Measurements from ENCODE around the gene DTWD2.

Gene DTWD2

DNA sequence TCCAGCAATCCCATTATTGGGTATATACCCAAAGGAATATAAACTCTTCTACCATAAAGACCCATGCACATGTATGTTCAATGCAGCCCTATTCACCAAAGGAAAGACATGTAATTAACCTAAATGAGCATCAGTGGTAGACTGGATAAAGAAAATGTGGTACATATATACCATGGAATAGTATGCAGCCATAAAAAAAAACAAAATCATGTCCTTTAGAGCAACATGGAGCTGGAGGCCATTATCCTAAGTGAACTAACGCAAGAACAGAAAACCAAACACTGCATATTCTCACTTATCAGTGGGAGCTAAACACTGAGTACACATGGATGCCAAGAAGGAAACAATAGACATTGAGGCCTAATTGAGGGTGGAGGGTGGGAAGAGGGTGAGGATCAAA is 27.8 kb downstream of the DTWD2 start:
- Histone ChIP-seq H3K18ac (ENCODE audit: low read length) (no peak overlapping the region), H3K36me3 (replicated peaks in 1 of 2; ENCODE audit: control insufficient read depth in 2 of 2, insufficient read depth in 2 of 2, low read length in 2 of 2) (no peaks in the 10 kb centered on the region), H3K9me3 (replicated peaks in 1 of 2; ENCODE audit: control insufficient read depth in 2 of 2, insufficient read depth in 1 of 2, low read depth in 1 of 2, low read length in 2 of 2) (no peaks in the 10 kb centered on the region), H2AFZ (ENCODE audit: low read length) (no peak overlapping the region), H3K4me2 (ENCODE audit: insufficient read depth, low read length, poor library complexity, severe bottlenecking) (no peak overlapping the region), H3K9ac (ENCODE audit: low read depth, low read length, poor library complexity) (no peak overlapping the region), H3K4me1 (ENCODE audit: control insufficient read depth in 2 of 2, insufficient read depth in 1 of 2, low read depth in 1 of 2, low read length in 2 of 2) (no peaks in the 10 kb centered on the region), H2BK120ac (ENCODE audit: low read depth, low read length) (no peak overlapping the region), H3K27me3 (ENCODE audit: control insufficient read depth in 3 of 3, insufficient read depth in 3 of 3, low read depth in 1 of 3, low read length in 3 of 3) (no peaks in the 10 kb centered on the region), H3K27ac (replicated peaks; ENCODE audit: low read length) (no peak overlapping the region), H2AK5ac (ENCODE audit: low read depth, low read length) (no peak overlapping the region), H2BK15ac (ENCODE audit: low read length) (no peak overlapping the region), H3K4ac (ENCODE audit: low read length) (no peak overlapping the region), H3K23ac (ENCODE audit: low read depth, low read length, poor library complexity) (no peak overlapping the region), H3K4me3 (ENCODE audit: low read length in 2 of 2) (no peak overlapping the region), H2BK5ac (ENCODE audit: low read length) (no peak overlapping the region), H4K8ac (ENCODE audit: low read depth, low read length) (no peak overlapping the region), H3K79me1 (ENCODE audit: low read depth, low read length) (no peaks in the 10 kb centered on the region), H4K91ac (ENCODE audit: low read depth, low read length, poor library complexity) (no peak overlapping the region), H2BK12ac (ENCODE audit: low read length) (no peak overlapping the region), H3K14ac (ENCODE audit: low read length) (no peak overlapping the region)
- no peak for DNase-seq (ENCODE audit: low spot score)
- WGBS, 2 donors (ENCODE audit: extremely low coverage in 2 of 2, insufficient read length in 2 of 2, insufficient replicate concordance in 1 of 2): no CpG with 5 or more reads among the region's 1 CpG

DNA sequence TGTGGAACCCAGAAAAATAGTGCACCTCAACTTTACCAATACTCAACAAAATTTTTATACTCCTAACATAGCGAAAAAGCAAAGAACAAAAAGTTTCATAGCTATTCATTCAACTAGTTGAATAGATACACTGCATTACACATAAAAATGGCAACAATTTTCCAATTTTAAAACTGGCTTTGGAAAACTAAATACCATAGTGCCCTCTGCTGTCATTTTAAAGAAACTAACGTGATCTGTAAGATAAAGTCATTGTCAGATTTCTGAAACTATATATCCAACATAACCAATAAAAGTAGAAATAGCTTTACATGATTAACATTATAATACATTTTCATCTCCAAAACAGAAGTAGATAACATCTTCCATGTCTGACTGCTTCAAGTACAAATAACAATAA is 31.6 kb downstream of the DTWD2 start:
- H2AK5ac ChIP-seq (ENCODE audit: low read depth, low read length): no peak overlapping the region
- no CpG with 5 or more reads among the region's 2 CpGs for WGBS, 2 donors (ENCODE audit: extremely low coverage in 2 of 2, insufficient read length in 2 of 2, insufficient replicate concordance in 1 of 2)
- H3K23ac ChIP-seq (ENCODE audit: low read depth, low read length, poor library complexity): no peak overlapping the region
- H3K9ac ChIP-seq (ENCODE audit: low read depth, low read length, poor library complexity): no peak overlapping the region
- no peak overlapping the region for H3K18ac ChIP-seq (ENCODE audit: low read length)
- H3K9me3 ChIP-seq (replicated peaks in 1 of 2; ENCODE audit: control insufficient read depth in 2 of 2, insufficient read depth in 1 of 2, low read depth in 1 of 2, low read length in 2 of 2): no peaks in the 10 kb centered on the region
- no peak overlapping the region for H3K4ac ChIP-seq (ENCODE audit: low read length)
- no peaks in the 10 kb centered on the region for H3K79me1 ChIP-seq (ENCODE audit: low read depth, low read length)
- H2BK12ac ChIP-seq (ENCODE audit: low read length): no peak overlapping the region
- no peaks in the 10 kb centered on the region for H3K36me3 ChIP-seq (replicated peaks in 1 of 2; ENCODE audit: control insufficient read depth in 2 of 2, insufficient read depth in 2 of 2, low read length in 2 of 2)
- no peak overlapping the region for H3K27ac ChIP-seq (replicated peaks; ENCODE audit: low read length)
- no peak overlapping the region for H2BK5ac ChIP-seq (ENCODE audit: low read length)
- H3K4me2 ChIP-seq (ENCODE audit: insufficient read depth, low read length, poor library complexity, severe bottlenecking): no peak overlapping the region
- no peak overlapping the region for H4K8ac ChIP-seq (ENCODE audit: low read depth, low read length)
- no peak overlapping the region for H3K14ac ChIP-seq (ENCODE audit: low read length)
- no peaks in the 10 kb centered on the region for H3K27me3 ChIP-seq (ENCODE audit: control insufficient read depth in 3 of 3, insufficient read depth in 3 of 3, low read depth in 1 of 3, low read length in 3 of 3)
- peaks cover 0 to 6% of the 10 kb centered on the region in 2 donors for H3K4me1 ChIP-seq (ENCODE audit: control insufficient read depth in 2 of 2, insufficient read depth in 1 of 2, low read depth in 1 of 2, low read length in 2 of 2)
- no peak for DNase-seq (ENCODE audit: low spot score)
- H2BK120ac ChIP-seq (ENCODE audit: low read depth, low read length): no peak overlapping the region
- no peak overlapping the region for H2AFZ ChIP-seq (ENCODE audit: low read length)
- H3K4me3 ChIP-seq (ENCODE audit: low read length in 2 of 2): no peak overlapping the region
- H2BK15ac ChIP-seq (ENCODE audit: low read length): no peak overlapping the region
- no peak overlapping the region for H4K91ac ChIP-seq (ENCODE audit: low read depth, low read length, poor library complexity)

- H3K4me2 ChIP-seq (ENCODE audit: insufficient read depth, low read length, poor library complexity, severe bottlenecking): no peak overlapping the region
- no peak overlapping the region for H3K9ac ChIP-seq (ENCODE audit: low read depth, low read length, poor library complexity)
- H3K27ac ChIP-seq (replicated peaks; ENCODE audit: low read length): no peak overlapping the region
- H3K4me3 ChIP-seq (ENCODE audit: low read length in 2 of 2): no peak overlapping the region
- H3K27me3 ChIP-seq (ENCODE audit: control insufficient read depth in 3 of 3, insufficient read depth in 3 of 3, low read depth in 1 of 3, low read length in 3 of 3): no peaks in the 10 kb centered on the region
- DNase-seq (ENCODE audit: low spot score): no peak
- no peak overlapping the region for H2BK5ac ChIP-seq (ENCODE audit: low read length)
- no peak overlapping the region for H4K8ac ChIP-seq (ENCODE audit: low read depth, low read length)
- no peak overlapping the region for H2AFZ ChIP-seq (ENCODE audit: low read length)
- H3K14ac ChIP-seq (ENCODE audit: low read length): no peak overlapping the region
- H3K18ac ChIP-seq (ENCODE audit: low read length): no peak overlapping the region
- no peaks in the 10 kb centered on the region for H3K9me3 ChIP-seq (replicated peaks in 1 of 2; ENCODE audit: control insufficient read depth in 2 of 2, insufficient read depth in 1 of 2, low read depth in 1 of 2, low read length in 2 of 2)
- H3K36me3 ChIP-seq (replicated peaks in 1 of 2; ENCODE audit: control insufficient read depth in 2 of 2, insufficient read depth in 2 of 2, low read length in 2 of 2): no peaks in the 10 kb centered on the region
- no peak overlapping the region for H3K4ac ChIP-seq (ENCODE audit: low read length)
- H2BK12ac ChIP-seq (ENCODE audit: low read length): no peak overlapping the region
- no peak overlapping the region for H4K91ac ChIP-seq (ENCODE audit: low read depth, low read length, poor library complexity)
- no peak overlapping the region for H2BK120ac ChIP-seq (ENCODE audit: low read depth, low read length)
- H3K4me1 ChIP-seq (ENCODE audit: control insufficient read depth in 2 of 2, insufficient read depth in 1 of 2, low read depth in 1 of 2, low read length in 2 of 2): peaks cover 0 to 6% of the 10 kb centered on the region in 2 donors
- no peak overlapping the region for H2AK5ac ChIP-seq (ENCODE audit: low read depth, low read length)
- H3K23ac ChIP-seq (ENCODE audit: low read depth, low read length, poor library complexity): no peak overlapping the region
- no peaks in the 10 kb centered on the region for H3K79me1 ChIP-seq (ENCODE audit: low read depth, low read length)
- H2BK15ac ChIP-seq (ENCODE audit: low read length): no peak overlapping the region
Observed at GRCh38 chr5:118953652-118954005, 34.7 kb downstream of the DTWD2 start.

GRCh38 chr5:118952992-118953651 is 35.2 kb downstream of the DTWD2 start:
- Histone ChIP-seq H2BK15ac (ENCODE audit: low read length) (no peak overlapping the region), H4K8ac (ENCODE audit: low read depth, low read length) (no peak overlapping the region), H3K4me1 (ENCODE audit: control insufficient read depth in 2 of 2, insufficient read depth in 1 of 2, low read depth in 1 of 2, low read length in 2 of 2) (peaks cover 0 to 6% of the 10 kb centered on the region in 2 donors), H2BK120ac (ENCODE audit: low read depth, low read length) (no peak overlapping the region), H3K79me1 (ENCODE audit: low read depth, low read length) (no peaks in the 10 kb centered on the region), H2BK12ac (ENCODE audit: low read length) (no peak overlapping the region), H3K23ac (ENCODE audit: low read depth, low read length, poor library complexity) (no peak overlapping the region), H3K4me3 (ENCODE audit: low read length in 2 of 2) (no peak overlapping the region), H2BK5ac (ENCODE audit: low read length) (no peak overlapping the region), H3K4me2 (ENCODE audit: insufficient read depth, low read length, poor library complexity, severe bottlenecking) (no peak overlapping the region), H3K4ac (ENCODE audit: low read length) (no peak overlapping the region), H3K14ac (ENCODE audit: low read length) (no peak overlapping the region), H3K27ac (replicated peaks; ENCODE audit: low read length) (no peak overlapping the region), H3K36me3 (replicated peaks in 1 of 2; ENCODE audit: control insufficient read depth in 2 of 2, insufficient read depth in 2 of 2, low read length in 2 of 2) (no peaks in the 10 kb centered on the region), H3K18ac (ENCODE audit: low read length) (no peak overlapping the region), H2AFZ (ENCODE audit: low read length) (no peak overlapping the region), H3K9ac (ENCODE audit: low read depth, low read length, poor library complexity) (no peak overlapping the region), H3K27me3 (ENCODE audit: control insufficient read depth in 3 of 3, insufficient read depth in 3 of 3, low read depth in 1 of 3, low read length in 3 of 3) (no peaks in the 10 kb centered on the region), H2AK5ac (ENCODE audit: low read depth, low read length) (no peak overlapping the region), H3K9me3 (replicated peaks in 1 of 2; ENCODE audit: control insufficient read depth in 2 of 2, insufficient read depth in 1 of 2, low read depth in 1 of 2, low read length in 2 of 2) (no peaks in the 10 kb centered on the region), H4K91ac (ENCODE audit: low read depth, low read length, poor library complexity) (no peak overlapping the region)
- no peak for DNase-seq (ENCODE audit: low spot score)
- no CpG with 5 or more reads among the region's 2 CpGs for WGBS, 2 donors (ENCODE audit: extremely low coverage in 2 of 2, insufficient read length in 2 of 2, insufficient replicate concordance in 1 of 2)

All from neuronal stem cell (in vitro differentiated cells).